Ecto neural progenitor cell (in vitro differentiated cells): ENCODE results near the gene PAX6.
A peak's percentile ranks its signal among the peaks of the same experiment; 100 is the strongest.

Experiments
- DNase-seq: peaks from one replicate; pipeline ENCODE4 v3.0.0-alpha.2; 2018; ENCODE audit warnings: low spot score

The PAX6 gene

GRCh38 chr11:31798057-31798553 lies 13.0 kb downstream of the PAX6 start:
- no peak for DNase-seq

GRCh38 chr11:31797190-31798056 lies 13.7 kb downstream of the PAX6 start:
- peak; percentile 61 for DNase-seq

- peak; percentile 39 for DNase-seq
These were observed 14.5 kb downstream of the PAX6 start for GRCh38 chr11:31796499-31797189.

GRCh38 chr11:31795706-31796498 lies 15.2 kb downstream of the PAX6 start:
- peak; percentile 48 for DNase-seq

- no peak for DNase-seq
These were observed 16.6 kb downstream of the PAX6 start for GRCh38 chr11:31794548-31794947.

GRCh38 chr11:31793264-31793663 lies 17.9 kb downstream of the PAX6 start:
- no peak for DNase-seq

- DNase-seq = no peak
These were observed 18.7 kb downstream of the PAX6 start for GRCh38 chr11:31792456-31792855.

- DNase-seq = no peak
These were observed 19.1 kb downstream of the PAX6 start for GRCh38 chr11:31792036-31792435.

GRCh38 chr11:31790649-31791048 lies 20.5 kb downstream of the PAX6 start:
- no peak for DNase-seq

GRCh38 chr11:31788085-31788484 lies 23.0 kb downstream of the PAX6 start:
- DNase-seq = no peak

GRCh38 chr11:31786996-31787685 lies 24.0 kb downstream of the PAX6 start:
- DNase-seq = no peak

GRCh38 chr11:31784611-31785010 lies 26.5 kb downstream of the PAX6 start:
- no peak for DNase-seq

- DNase-seq = no peak
These were observed 27.9 kb downstream of the PAX6 start for GRCh38 chr11:31783252-31783651.

GRCh38 chr11:31782257-31782656 lies 28.9 kb downstream of the PAX6 start:
- no peak for DNase-seq

GRCh38 chr11:31780480-31780971 lies 30.6 kb downstream of the PAX6 start:
- DNase-seq = no peak

GRCh38 chr11:31780078-31780477 lies 31.0 kb downstream of the PAX6 start:
- no peak for DNase-seq

- no peak for DNase-seq
These were observed 31.7 kb downstream of the PAX6 start for GRCh38 chr11:31779374-31779791.

- no peak for DNase-seq
These were observed 38.7 kb downstream of the PAX6 start for GRCh38 chr11:31772412-31772811.

GRCh38 chr11:31770011-31770700 lies 41.0 kb downstream of the PAX6 start:
- no peak for DNase-seq

GRCh38 chr11:31768749-31769640 lies 42.1 kb downstream of the PAX6 start:
- DNase-seq = no peak
